Islet of Langerhans (tissue), 1 donor: Measurements from ENCODE around the gene ZFR.
"Not testable (repeated sequence)": the region's sequence is repeated elsewhere in the genome, so short reads cannot be mapped to it uniquely, and the experiment has no call there.

Experiments used
- FAIRE-seq: peaks from one replicate; lab custom pipeline; 2011; peaks lifted over from hg19 to GRCh38; lab: Jason Lieb, UNC

The ZFR gene

DNA sequence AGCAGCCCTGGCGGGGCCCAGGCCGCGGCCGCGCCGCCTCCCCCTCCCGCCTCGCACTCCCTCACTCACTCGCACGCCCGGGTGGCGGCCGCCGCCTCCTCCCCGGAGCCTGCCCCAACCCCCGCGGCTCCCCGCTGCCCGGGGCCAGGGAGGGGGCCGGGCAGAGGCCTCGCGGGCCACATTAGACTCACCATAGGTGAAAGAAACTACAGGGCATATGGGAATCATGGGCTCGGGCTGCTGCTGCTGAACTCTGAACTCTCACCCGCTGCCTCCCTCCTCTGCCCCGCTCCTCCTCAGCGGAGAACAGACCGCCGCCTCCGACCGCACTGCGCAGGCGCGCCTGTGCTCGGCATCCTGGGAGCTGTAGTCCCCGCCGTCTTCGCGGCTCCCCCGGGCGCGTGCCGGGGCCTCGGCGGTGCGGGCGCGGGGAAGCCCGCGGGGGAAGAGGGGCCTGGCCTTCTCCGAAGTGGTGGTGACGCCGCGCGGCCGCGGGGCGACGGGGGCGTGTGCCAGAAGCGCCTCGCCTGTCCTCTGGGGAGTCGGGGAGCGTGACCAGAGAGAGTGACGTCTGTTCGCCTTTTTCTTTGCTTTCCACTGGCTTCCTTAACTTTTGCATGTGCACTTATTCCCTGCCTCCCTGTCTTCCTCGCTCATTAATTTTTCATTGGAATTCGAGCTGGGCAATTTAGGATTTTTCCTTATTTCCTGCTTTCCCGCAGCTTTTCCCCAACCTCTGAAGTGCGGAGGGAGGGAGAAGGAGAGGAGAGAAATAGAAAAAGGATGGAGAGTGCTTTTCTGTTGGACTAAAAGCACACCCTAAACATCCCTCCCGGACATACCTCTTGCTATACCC lies at the start of gene ZFR:
TSS of gene ZFR (minus strand) at position 310 of the 856 bp plus-strand sequence. CDS start at position 228, 82 bp downstream.
- FAIRE-seq: no peak

DNA sequence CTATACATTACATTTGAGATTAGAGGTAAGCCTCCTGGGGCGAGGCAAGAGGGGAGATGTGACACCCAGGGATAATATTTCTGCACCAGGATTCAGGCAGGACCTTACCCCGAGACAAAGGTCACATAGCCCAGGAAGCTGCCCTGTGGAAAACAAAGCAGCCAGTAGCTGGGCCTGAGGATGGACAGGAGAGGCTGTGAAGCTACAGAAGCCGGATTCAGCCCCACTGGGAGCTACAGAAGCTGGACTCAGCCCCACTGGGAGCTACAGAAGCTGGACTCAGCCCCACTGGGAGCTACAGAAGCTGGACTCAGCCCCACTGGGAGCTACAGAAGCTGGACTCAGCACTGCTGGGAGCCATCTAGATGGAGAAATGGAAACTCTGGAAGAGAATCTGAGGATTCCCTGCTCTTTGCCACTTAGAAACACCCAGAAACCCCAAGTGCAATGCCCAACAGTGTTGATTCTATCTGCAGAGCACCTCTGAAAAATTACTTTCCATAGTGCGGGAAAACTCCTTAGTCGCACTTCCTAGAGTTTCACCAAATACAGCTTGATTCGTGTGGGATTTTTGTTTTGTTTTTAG lies 46.5 kb upstream of the ZFR start:
- FAIRE-seq: no peak

DNA sequence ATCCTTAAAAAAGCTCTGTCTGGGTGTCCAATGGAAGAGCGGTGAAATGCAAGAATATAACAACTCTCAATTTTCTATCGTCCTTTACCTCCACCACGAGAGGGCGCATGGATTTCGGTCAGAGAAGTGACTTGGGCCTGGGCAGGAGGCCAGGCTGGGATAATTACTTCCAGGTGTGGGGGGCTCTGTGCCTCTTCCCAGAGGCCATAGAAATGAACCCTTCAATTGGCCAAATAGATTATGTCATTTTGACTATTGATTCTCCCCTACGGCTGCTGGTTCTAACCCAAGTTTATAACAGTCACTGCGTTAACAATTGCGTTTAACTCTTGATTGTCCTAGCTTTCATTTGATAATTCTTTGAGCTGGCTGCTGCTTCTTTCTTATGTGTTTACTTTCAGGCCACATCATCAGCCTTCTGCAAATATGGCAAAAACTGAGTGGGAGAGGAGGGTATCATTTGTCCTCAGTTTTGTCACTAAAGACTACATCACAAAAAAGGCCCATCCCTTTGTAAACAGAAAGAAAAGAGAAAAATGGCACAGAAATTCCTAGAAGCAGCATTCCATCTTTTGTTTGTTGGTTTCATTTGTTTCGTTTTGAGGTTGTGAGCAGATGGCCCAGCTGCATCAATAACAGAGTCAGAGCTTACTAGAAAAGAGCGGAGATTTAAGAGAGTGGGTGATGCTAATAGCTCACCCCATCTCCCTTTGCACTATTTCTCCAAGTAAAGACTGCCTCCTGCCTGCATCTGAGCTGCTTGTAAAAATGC lies 45.4 kb upstream of the ZFR start:
- no peak for FAIRE-seq

DNA sequence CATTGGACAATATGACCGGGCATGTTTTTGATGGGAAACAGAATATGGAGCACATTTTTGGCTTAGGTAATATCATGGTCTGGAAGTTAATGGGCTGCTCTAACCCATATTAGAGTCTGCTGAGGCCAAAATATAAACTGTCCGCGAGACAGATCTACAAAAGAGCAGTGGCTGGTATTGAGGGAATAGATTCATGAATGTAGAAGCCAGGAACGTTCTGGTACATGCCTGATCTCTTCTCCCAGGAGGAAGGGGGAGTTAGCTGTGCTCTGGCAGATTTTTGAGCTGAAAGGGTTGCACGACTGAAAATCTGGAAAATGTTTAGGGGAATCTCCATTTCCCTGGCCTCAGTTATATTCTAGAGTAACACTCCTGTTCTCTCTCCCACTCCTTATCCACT lies 42.9 kb upstream of the ZFR start:
- no peak for FAIRE-seq

DNA sequence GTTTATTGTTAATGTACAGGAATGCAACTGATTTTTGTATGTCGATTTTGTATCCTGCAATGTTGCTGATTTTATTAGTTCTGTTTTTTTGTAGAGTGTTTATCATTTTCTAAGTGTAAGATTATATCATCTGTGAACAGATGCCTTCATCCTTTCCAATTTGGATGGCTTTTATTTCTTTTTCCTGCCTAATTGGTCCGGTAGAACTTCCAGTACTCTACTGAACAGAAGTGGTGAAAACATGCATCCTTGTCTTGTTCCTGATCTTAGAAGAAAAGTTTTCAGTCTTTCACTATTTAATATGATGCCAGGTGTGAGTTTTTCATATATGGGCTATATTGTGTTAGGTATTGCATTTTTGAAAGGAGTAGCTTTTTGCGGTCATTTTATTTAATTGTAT lies 42.5 kb upstream of the ZFR start:
- FAIRE-seq: no peak

DNA sequence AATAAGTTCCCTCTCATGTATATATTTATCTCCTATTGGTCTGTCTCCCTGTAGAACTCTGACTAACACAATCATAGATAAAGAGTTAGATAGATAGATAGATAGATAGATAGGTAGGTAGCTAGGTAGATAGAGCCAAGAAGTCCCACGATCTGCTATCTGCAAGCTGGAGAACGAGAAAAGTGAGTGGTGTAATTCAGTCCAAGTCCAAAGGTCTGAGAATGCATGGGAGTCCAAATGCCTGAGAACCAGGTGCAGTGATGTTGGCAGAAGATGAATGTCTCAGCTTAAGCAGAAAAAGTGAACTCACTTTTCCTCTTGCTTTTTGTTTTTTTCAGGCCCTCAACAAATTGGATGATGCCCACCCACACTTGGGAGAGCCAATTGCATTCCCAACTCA lies 37.7 kb upstream of the ZFR start:
- no peak for FAIRE-seq

DNA sequence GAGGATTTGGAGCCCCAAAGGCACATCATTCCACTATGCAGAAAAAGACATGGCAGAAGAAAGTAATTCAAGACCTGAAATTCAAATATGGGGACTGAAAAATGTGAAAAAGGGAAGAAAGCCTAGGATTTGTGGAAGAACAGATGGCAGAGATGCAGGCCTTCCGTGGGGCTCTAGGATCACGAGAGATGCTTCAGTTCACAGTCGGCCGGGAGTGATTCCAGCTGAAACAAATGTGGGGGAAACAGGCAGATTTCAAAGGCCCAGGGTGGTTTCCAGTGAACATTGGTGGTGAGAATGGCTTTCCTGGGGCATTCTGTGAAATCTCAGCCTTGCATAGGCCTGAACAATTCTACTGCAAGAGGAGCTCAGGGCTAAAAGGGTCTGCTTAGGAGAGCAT lies 34.6 kb upstream of the ZFR start:
- no peak for FAIRE-seq

DNA sequence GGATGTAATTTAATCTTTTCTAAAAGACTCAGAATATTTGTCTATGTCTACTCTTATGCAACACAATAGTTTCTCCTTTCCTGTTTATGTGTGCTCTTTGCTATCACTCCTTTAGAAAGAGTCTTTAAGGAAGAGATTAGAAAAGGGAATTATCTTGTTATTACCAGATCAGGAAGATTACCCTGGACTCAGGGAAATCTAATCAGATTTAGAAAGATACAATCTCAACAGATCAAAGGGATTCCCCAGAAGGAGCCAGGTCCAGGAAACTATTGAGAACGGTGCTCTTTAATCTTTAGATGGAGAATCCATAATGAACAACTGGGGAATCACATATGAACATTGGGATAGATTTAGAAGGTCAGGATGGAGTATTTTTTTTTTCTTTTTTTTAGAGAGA lies 32.4 kb upstream of the ZFR start:
- no peak for FAIRE-seq

DNA sequence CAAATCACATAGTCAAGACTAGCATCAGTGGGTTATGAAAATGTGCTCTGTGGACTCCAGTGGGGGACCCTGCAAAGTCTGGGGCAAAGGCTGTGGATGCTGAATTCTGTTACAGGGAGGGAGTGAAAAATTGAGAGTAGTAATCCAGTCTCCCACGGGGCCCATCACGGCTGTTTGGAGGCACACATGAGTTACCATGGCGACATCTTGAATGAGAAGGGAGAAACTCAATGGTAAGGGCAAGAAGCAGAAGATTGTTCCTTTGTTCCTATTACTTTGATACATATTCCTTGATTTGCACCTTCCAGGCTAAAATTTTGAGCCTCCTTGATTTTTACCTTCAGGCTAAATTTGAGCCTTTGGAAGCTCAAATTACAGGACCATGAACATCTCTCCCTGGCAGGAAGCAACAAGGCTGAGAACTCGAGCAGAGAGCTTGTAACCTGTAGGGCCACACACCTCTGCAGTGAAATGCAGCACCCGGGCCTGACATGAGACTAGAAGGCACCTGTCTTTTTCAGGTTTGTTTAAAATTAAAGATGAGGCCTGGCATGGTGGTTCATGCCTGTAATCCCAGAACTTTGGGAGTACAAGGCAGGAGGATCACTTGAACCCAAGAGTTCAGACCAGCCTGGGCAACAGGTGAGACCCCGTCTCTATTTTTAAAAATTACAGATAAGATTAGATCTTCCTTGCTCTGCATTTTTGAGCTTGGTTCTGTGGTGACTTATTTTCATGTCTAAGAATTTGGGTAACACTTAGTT lies 31.0 kb upstream of the ZFR start:
- FAIRE-seq: no peak

DNA sequence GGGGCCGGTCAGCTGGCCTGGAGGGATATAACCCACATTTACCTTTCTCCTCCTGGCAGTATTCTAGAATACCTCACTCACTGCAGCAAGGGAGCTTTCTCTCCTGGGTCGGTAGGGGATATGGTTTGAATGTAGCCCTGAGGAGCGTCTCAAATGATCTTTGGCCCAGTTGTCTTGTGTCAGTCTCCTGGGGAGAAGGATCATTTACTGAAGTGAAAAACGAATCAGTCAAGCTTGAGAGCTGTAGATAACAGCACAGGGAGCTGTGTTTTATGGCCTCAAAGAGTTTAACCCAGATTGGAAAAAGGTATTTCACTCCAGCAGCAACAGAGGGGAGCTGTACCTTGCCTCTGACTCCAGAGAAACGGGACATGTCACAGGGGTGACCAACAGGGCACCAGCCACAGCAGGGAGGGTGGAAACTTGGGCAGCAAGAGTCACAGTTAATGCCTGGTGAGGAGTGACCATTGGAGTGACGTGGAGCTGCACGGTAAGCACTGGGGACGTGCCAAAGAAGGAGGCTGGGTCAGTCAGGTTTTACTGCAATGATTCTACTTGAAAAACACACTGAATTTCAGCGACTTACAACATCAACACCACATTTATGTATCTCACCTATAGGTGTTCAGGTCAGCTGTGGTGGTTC lies 29.8 kb upstream of the ZFR start:
- no peak for FAIRE-seq

DNA sequence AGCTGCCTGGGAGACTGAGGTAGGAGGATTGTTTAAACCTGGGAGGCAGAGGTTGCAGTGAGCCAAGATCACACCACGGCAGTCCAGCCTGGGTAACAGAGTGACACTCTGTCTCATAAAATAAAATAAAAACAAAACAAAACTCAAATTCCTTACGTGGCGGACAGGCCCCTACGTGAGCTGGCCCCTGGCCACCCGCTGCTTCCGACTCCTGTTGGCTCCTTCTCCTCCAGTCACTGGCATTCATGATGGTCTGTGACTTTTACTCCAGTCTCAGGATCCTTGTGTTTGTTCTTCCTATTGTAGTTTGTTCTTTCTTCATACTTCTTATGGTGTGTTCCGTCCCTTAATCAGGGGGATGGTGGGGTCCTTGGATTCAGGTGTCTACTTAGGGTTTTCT lies 28.5 kb upstream of the ZFR start:
- no peak for FAIRE-seq

DNA sequence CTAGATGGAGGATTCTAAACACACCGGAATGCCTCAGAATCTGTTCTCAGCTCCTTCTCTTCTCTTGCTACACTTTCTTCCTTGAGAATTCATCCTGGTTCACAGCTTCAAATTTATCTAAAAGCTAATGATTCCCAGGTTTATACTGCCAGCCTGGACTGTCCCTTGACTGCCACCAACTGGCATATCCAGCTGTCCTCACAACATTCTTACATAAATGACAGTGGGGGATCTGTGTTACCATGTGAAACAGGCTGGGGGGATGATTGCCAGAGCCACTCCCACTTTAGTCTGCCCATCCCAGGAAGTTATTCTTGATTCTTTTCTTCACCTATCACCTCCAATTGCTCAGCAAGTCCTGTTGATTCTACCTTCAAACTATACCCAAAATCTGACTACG lies 27.2 kb upstream of the ZFR start:
- FAIRE-seq: no peak

DNA sequence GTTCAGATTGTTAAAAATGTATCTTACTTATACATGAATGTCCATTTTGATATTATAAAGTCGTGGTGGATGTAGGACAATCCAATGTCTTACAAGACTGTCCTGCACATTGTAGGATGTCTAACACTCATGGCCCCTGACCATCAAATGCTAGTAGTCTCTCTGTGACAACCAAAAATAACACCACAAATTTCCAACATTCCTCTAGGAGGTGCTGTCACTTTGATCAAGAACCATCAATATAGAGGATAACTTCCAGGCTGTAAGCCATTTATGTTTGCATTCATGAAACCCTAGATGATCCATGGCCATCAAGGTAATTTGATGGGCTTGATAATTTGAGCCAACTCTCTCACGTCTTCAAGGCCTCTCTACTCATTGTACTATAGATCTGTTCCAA lies 20.5 kb upstream of the ZFR start:
- FAIRE-seq: no peak

DNA sequence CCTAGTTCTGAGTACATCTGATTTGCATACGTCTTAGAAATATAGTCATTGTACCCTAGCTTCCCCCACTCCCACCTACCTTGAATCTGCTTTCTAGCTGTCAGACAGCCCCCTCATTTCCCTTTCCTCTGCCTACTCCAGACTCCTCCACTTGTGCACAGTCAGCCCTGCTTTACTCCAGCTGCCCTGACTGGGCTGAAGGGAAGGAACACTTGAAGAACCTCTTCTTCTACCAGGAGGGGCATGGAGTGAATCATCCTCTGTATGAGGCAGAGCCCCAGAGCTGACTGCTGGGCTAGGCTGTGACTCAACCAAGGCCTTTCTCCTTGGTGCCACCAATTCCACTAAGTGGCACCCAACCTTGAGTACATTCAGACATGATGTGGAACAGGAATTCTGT lies 18.1 kb upstream of the ZFR start:
- FAIRE-seq: no peak

DNA sequence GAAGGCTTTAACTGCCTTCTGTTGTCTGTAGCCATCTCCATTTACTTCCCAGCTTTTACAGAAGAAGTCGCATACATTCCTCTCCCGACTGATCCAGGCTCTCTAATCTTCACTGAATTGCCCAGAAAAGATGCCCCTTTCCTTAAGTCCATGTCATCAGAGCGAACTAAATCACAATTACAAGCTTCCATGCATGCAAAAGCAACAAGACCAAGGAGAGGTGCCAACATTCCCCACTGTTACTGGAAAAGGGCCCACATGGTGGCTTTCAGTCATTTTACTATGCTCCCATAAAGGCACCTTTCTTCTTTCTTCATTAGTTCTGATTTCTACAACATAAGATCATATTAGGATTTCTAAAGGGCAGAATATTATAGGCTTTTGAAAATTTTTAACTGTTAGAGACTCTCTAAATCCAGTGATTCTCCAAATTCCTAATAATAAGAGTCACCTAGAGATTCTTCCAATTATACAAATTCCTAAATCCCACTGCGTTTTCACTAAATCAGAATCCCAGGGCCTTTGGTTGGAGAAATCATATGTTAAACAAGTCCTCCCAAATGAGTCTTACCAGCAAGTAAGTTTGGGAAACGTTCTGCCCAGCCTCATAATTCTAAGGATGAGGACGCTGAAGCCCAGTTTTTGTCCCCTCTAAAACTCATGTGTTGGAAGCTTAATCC lies 17.0 kb upstream of the ZFR start:
- FAIRE-seq: no peak

DNA sequence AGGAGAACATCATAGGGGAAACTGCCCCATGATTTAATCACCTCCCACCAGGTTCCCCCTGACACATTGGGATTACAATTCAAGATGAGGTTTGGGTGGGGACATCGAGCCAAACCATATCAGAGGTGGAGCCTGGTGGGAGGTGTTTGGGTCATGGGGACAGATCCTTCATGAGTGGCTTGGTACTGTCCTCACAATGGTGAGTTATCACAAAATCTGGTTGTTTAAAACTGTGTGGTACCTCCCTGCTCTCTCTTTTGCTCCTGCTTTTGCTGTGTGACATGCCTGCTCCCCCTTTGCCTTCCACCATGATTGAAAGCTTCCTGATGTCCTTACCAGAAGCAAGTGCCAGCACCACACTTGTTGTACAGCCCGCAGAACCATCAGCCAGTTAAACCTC lies 16.2 kb upstream of the ZFR start:
- FAIRE-seq: no peak

DNA sequence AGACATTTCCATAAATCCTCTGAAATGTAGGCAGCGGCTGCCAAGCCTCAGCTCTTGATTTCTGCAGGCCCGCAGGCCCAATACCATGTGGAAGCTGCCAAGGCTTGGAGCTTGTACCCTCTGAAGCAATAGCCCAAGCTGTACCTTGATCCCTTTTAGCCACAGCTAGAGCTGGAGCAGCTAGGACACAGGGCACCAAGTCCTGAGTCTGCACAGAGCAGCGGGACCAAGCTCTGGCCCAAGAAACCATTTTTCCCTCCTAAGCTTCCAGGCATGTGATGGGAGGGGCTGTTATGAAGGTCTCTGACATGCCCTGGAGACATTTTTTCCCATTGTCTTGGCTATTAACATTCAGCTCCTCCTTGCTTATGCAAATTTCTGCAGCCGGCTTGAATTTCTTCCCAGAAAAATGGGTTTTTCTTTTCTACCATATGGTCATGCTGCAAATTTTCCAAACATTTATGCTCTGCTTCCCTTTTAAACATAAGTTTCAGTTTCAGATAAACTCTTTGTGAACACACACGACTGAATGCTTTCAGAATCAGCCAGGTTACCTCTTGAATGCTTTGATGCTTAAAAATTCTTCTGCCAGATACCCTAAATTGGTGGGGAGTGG lies 14.4 kb upstream of the ZFR start:
- no peak for FAIRE-seq

DNA sequence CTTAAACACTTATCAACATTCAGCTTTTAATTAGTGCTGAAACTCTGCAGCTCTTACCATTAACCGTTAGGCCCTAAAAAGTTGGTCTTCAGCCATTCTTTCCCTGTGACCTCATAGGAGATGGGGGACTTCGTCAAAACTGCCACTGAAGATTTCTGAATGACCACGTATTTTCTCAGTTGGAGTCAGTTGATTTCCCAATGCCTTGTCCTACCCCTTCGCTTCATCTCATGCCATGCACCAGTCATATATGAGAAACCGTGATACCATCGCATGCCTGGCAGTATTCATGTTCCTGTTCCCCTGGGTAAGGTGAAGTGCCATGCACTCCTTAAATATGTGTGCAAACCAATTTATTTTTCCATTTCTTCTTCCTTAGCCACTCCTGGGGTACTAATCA lies 10.8 kb upstream of the ZFR start:
- FAIRE-seq: no peak

DNA sequence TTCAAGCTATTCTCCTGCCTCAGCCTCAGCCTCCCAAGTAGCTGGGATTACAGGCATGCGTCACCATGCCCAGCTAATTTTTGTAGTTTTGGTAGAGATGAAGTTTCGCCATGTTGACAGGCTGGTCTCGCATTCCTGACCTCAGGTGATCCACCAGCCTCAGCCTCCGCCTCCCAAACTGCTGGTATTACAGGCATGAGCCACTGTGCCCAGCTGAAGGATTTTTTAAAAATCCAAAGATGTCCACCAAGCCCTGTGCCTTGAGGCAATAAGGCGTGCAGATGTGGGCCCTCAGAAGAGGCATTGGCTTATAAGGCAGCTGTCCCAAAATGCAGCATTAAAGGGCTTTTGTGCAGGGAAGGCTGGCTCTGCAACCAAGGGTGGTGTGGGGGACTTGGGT lies 10.3 kb upstream of the ZFR start:
- no peak for FAIRE-seq

DNA sequence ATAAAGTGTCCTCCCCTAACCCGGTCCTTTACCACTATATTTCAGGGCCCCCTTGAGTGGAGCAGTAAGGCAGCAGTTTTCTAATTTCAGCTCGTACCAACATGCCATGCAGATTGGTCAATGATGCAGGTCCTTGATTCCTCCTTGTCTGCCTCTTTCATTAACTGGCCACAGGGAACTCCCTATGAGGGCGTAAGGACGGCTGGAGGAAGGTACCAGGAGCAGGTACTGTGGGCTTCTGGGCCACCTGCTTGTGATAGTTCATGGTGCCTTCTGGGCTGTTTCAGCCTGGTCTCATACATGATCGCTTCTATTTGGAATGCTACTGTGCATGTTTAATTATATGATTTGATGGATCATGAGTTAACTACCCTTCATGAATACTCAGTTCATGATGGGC lies 9.4 kb upstream of the ZFR start:
- FAIRE-seq: no peak

DNA sequence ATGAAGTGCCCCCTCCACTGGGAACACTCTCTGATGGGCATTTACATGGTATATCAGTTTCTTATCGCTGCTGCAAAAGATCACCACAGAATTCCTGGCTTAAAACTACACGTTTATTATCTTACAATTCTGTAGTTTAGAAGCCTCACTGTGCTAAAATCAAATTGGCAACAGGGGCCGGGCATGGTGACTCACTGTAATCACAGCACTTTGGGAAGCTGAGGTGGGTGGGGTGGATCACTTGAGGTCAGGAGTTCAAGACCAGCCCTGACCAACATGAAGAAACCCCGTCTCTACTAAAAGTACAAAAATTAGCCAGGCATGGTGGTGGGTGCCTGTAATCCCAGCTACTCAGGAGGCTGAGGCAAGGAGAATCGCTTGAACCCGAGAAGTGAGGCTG lies 7.8 kb upstream of the ZFR start:
- not testable (repeated sequence) for FAIRE-seq
